HG02943 (cell line): ENCODE data around the gene HTR3B.
"Not testable (repeated sequence)": the region's sequence is repeated elsewhere in the genome, so short reads cannot be mapped to it uniquely, and the experiment has no call there.

ENCODE experiments used
- ATAC-seq: cut with Tn5 transposase; IDR thresholded peaks from one replicate; pipeline ENCODE4 v1.9.1; 2021; ENCODE audit warnings: mild to moderate bottlenecking, low read depth, moderate library complexity; ENCODE audit not compliant: unreplicated experiment

Gene HTR3B, protein sequence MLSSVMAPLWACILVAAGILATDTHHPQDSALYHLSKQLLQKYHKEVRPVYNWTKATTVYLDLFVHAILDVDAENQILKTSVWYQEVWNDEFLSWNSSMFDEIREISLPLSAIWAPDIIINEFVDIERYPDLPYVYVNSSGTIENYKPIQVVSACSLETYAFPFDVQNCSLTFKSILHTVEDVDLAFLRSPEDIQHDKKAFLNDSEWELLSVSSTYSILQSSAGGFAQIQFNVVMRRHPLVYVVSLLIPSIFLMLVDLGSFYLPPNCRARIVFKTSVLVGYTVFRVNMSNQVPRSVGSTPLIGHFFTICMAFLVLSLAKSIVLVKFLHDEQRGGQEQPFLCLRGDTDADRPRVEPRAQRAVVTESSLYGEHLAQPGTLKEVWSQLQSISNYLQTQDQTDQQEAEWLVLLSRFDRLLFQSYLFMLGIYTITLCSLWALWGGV

DNA sequence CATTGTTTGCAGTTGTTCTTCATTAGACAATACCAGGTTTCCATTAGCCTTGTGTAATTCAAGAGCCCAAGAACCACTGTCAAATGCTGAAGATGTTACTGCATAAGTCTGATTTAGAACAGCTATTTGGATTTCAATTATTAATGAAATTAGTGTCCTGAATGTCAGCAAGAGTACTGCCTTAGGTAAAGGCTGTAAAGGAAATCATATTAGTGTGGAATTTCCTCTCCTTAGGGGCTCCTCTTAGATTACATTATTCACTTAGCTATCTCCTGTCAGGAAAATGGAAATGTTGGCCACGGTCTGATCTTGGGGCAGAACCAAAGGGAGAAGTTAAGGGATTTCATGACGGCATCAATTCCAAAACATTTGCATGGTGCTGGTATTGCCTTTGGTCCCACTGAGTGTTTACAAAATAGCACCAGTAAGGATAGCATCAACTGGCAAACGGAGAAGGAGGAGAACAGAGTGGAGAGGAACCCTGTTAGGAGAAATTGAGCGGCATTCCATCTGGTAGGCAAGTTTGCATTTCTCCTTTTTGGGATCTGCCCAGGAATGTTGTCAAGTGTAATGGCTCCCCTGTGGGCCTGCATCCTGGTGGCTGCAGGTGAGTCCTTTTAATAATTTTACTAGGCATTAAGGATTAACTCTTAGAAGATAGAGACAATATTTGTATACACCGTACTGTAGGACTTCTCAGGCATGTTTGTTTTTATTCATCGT is at the start of gene HTR3B:
TSS of gene HTR3B (plus strand) at position 418 of the 723 bp plus-strand sequence. CDS start at position 556, 138 bp downstream.
- ATAC-seq = no peak

DNA sequence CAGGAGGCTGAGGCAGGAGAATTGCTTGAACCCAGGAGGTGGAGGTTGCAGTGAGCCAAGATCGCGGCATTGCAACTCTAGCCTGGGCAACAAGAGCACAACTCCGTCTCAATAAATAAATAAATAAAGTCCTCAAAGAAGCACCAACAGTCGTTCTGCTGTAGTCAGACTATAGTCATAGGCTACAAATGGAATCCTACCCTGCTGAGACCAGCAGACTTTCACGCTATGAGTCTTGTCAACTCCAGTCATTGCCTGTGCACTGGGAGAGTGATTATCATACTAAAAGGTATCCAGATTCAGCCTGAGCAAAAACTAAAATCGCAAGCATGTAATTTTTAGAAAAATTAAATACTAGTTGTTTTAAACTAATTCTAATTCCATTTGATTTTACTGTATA is 48.8 kb upstream of the HTR3B start:
- no peak for ATAC-seq

- ATAC-seq = no peak
Observed at GRCh38 chr11:113856966-113857759, 47.4 kb upstream of the HTR3B start.

DNA sequence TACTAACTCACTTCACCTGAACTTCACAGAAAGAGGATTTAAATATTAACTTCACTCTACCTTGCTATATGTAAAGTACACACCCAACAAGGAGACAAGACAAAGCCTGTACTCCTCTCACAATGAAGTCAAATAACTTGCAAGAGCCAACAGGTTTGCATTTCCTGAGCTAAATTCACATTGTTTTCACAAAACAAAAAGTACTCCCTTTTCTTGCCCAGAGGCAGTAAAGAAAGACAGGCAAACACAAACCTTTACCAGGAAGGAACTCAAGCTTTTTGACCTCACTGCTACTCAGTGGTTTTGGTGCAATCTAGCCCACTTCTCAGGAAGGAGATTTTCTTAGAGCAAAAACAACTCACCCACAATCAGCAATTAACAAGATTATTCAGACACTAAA is 44.9 kb upstream of the HTR3B start:
- no peak for ATAC-seq

DNA sequence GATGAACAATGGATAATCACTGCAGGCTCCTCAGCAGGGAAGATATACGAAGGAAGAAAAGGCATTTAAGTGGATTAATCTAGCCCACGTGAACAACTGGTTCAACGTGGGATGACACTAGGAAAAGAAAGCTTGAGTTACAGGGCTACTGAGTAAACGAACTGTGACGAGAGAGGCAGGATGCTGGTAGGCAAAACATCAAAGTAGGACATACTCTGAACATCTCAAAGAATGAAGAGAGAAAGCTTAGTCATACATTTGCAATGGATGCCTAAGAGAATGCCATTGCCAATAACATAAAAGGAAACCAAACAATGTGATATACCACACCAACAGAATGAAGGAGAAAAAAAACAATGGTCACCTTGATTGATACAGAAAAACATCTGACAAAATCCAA is 42.2 kb upstream of the HTR3B start:
- no peak for ATAC-seq

DNA sequence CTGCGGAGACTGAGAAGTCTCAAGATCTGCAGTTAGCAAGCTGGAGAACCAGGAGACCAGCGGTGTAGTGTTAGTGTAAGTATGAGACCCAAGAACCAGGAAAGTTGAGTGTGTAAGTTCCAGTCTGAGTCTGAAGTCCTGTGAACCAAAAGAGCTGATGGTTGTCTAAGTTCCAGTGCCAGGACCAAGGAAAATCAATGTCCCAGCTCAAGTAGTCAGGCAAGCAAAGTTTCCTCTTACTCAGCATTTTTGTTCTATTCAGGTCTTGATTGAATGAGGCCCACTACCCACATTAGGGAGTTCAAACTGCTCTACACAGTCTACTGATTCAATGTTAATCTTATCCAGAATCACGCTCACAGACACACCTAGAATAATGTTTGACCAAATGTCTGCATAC is 40.2 kb upstream of the HTR3B start:
- no peak for ATAC-seq

- no peak for ATAC-seq
Observed at GRCh38 chr11:113865873-113866272, 38.7 kb upstream of the HTR3B start.

DNA sequence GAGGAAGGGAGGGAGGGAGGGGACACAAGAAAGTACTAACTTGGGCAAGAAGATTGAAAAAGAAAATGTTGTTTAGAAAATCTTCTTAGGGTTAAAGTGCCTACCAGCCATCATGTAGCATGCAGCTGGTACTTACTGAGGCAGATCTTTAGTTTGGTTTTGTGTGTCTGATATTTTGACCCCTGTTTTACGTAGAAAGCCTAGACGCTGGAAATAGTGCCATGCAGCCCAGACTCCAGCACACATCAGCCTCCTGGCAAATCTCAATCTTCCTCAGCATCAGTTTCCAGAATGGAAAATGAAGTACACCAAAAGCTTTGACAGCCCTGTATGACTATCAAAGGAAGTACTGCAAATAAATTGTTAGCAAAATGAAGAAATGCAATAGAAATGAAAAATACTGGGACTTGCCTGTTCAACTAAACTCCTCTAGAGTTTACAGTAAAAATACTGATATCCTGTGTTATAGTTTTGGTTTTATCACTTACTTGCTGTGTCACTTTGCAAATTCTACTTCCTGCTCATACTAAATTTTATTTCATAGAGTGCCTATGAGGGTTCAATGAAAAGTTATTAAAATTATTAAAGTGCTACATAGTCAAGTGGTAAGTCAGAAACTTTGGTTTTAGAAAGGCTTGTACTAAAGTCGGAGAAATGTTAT is 36.6 kb upstream of the HTR3B start:
- no peak for ATAC-seq

DNA sequence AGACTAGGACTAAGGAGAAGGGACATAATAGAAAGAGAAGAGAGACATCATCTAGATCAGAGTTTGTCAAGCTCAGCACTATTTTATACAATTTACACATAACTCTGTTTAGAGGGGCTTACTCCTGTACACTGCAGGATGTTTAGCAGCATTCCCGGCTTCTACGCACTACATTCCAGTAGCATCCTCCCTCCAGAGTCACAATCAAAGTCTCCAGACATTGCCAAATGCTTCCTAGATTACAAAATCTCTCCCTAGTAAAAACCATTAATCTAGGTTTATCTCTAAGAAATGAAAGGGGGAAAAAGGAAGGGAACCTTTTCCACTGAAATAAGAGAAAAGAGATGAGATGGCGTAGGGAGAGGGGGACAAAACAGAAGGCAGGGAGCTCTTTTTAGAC is 33.3 kb upstream of the HTR3B start:
- no peak for ATAC-seq

DNA sequence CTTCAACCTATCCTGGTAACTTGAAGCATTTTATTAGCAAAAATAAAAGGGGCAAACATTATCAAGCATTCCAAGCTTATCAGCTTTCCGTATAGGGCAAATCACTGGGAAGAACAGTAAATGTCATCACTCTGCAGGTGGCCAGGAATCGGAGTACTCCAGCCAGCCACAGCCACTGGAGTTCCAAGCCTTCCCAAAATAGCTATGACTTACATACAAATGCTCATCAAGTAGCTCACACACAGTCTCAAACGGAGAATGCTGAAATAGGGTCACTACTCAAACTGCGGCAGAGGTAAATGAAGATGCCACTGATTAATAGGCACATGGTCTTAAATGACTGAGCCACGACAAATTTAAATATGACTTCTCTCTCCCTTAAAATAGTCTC is 31.4 kb upstream of the HTR3B start:
- no peak for ATAC-seq

DNA sequence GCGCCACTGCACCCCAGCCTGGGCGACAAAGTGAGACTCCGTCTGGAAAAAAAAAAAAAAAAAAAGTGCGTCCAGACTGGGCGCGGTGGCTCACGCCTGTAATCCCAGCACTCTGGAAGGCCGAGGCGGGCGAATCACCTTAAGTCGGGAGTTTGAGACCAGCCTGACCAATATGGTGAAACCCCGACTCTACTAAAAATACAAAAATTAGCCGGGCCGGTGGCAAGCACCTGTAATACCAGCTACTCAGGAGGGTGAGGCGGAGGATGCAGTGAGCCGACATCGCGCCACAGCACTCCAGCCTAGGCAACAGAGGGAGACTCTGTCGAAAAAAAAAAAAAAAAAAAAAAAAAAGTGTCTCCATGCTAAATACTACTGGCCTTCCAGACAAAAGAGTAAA is 30.5 kb upstream of the HTR3B start:
- no peak for ATAC-seq

DNA sequence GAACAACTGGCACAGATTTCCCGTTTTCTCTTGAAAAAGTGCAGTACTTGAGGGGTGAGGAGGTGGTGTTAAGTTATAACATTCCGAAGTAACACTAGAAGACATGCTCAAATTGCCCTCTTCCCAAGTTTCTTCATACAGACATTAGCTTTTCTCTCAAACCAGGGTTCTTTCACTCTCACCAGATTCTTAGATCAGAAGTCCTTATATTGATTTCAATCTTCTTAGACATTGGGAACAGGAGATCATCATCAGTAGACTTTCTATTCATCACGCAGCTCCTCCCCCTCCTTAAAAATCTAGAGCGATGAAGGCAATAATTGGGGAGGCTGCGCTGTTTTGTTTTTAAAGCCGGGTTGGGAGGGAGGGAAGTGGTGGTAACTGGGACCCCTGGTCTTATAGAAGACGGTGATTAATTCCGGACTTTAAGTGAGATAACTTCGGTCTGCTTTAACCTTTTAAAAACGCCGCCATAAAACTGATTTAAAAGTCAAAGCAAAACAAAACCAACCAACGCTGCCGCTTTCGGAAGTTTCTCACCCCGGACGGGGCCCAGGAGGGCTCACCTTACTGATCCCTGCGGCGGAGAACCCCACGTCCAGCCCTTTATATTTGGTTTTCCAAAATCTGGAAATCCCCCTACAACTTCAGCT is 29.9 kb upstream of the HTR3B start:
- peak; percentile 37 for ATAC-seq

DNA sequence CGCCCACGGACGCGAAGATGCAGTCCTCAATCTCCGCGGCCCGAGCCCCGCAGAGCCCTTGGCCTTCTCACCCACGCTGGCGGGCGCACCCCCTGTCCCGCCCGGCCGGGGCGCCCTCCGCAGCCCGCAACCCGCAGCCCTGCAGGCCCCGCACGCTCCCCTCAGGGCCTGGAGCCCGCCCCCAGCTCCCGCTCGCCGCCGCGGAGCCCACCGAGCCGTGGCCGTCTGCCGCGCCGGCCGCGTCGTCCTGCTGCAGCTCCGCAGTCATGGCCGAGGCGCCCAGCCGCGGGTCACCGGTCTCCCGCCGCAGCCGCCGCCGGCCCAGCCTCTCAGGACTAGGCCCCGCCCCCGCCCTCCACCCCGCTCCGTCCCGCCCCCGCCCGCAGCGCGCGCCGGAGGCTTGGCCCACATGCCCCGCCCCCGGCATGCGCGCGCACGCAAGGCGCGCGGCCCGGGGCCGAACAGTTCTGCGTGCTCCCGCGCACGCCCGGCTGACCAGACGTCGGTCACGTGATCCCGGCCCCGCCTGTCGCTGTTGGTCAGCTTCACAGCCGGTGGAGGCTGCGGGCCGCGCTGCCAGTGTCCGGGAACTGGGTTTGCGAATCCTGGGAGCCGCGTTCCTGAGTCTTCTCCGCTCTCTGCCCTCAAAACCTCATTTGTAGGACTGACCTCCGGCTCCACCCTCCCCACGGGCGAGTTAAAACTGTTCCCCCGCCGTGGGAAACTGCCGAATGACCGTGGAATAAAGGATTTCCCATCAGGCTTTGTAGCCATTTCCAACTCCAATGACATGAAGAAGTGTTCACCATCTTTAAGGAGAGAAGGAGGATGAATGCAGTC is 29.1 kb upstream of the HTR3B start, which contains the start of gene USP28:
TSS of gene USP28 (minus strand) at position 339 of the 840 bp plus-strand sequence. CDS start at position 268, 71 bp downstream.
- ATAC-seq = peak; percentile 79

DNA sequence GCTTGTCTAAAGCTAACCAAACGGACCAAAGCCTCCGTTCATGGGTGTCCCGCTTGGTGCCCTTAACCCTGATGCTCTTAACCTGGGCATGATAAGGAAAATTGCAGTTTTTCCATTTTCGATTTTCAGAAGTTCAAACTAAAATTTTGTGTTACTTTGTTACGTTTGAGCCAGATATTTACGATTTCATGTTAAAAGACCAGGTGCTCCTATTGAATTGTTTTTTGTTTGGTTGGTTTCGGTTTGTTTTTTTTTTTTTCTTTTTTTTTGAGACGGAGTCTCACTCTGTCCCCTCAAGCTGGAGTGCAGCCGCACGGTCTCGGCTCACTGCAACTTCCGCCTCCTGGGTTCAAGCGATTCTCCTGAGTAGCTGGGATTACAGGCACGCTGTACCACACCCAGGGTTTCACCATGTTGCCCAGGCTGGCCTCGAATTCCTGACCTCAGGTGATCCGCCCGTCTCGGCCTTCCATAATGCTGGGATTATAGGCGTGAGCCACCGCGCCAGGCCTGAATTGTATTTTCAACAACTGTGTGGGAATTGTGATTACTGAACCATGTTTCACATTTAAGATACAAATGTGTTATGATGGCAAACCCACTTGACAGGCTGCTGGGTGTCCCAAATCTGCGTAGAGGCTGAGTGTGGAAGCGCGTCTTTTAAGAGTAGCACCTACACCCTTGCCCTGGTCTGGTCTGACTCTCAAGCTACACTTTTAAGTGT is 28.4 kb upstream of the HTR3B start:
- ATAC-seq = no peak

GRCh38 chr11:113876798-113877669 is 27.6 kb upstream of the HTR3B start:
- no peak for ATAC-seq

GRCh38 chr11:113877670-113878055 is 26.9 kb upstream of the HTR3B start:
- no peak for ATAC-seq

DNA sequence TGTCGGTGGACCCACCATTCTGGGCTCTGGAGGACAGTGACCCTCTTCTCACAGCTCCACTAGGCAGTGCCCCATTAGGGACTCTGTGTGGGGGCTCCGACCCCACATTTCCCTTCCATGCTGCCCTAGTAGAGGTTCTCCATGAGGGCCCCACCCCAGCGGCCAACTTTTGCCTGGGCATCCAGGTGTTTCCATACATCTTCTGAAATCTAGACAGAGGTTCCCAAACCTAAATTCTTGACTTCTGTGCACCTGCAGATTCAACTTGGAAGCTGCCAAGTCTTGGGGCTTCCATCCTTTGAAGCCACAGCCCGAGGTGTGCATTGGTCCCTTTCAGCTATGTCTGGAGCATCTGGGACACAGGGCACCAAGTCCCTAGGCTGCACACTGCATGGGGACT is 25.1 kb upstream of the HTR3B start:
- ATAC-seq = not testable (repeated sequence)
